ENCODE data around the gene ATP2C1. TPM values are rescaled to one million over a fixed set of nuclear protein-coding genes. Genes with fewer than 3 reads are reported as not detected.

Gene ATP2C1
- total and polyA plus RNA-seq, 2 of the 13 experiments (the other 11 are each of a cell fraction or from before 2014, with no cell fraction given): 32.4 to 37.6 TPM

GRCh38 chr3:130939753-130940152 lies 45.9 kb downstream of the ATP2C1 start:
- Histone ChIP-seq H3K27ac (ENCODE audit: extremely low read length, insufficient read depth, low read length) (no peak overlapping the region), H3K9ac (ENCODE audit: insufficient read depth, low read depth, low read length) (no peak overlapping the region), H3K4me1 (ENCODE audit: insufficient read depth, low read length) (no peaks in the 10 kb centered on the region), H4K20me1 (ENCODE audit: insufficient read depth, low read length) (no peaks in the 10 kb centered on the region), H3K4me3 (replicated peaks in 1 of 3; ENCODE audit: insufficient read depth in 1 of 3, low read depth in 2 of 3, low read length in 3 of 3) (no peak overlapping the region), H2AFZ (ENCODE audit: low read length) (no peak overlapping the region), H3K9me3 (ENCODE audit: low read length) (no peaks in the 10 kb centered on the region), H3K36me3 (replicated peaks in 1 of 2; ENCODE audit: control insufficient read depth in 1 of 2, insufficient read depth in 2 of 2, low read length in 2 of 2) (peaks cover 3 to 21% of the 10 kb centered on the region in 2 experiments; a peak in 4 of 5 replicates), H3K27me3 (ENCODE audit: control insufficient read depth in 1 of 2, insufficient read depth in 2 of 2, low read length in 2 of 2) (no peaks in the 10 kb centered on the region), H3K4me2 (ENCODE audit: low read depth, low read length) (no peak overlapping the region), H3K79me2 (ENCODE audit: insufficient read depth, low read length) (no peaks in the 10 kb centered on the region)
- ATAC-seq (no peak), FAIRE-seq (no peak), DNase-seq (ENCODE audit: low spot score) (no peak)
- BruUV-seq (replicated peaks): no TSS peak
- CTCF ChIA-PET (ENCODE audit: low intra/inter-chr PET ratio, low total read pairs): no interaction called here
- intact Hi-C loops (cut with micrococcal nuclease; ENCODE audit: unreplicated experiment): no loop called here
- TF ChIP-seq PREB (CRISPR knock-in tag; IDR thresholded peaks at IDR 0.05): no peak
- no peak for TF ChIP-seq PCBP2 (optimal IDR thresholded peaks at IDR 0.05; ENCODE audit: low read depth, low read length, poor library complexity, severe bottlenecking)
- TF ChIP-seq, protein P1, sequence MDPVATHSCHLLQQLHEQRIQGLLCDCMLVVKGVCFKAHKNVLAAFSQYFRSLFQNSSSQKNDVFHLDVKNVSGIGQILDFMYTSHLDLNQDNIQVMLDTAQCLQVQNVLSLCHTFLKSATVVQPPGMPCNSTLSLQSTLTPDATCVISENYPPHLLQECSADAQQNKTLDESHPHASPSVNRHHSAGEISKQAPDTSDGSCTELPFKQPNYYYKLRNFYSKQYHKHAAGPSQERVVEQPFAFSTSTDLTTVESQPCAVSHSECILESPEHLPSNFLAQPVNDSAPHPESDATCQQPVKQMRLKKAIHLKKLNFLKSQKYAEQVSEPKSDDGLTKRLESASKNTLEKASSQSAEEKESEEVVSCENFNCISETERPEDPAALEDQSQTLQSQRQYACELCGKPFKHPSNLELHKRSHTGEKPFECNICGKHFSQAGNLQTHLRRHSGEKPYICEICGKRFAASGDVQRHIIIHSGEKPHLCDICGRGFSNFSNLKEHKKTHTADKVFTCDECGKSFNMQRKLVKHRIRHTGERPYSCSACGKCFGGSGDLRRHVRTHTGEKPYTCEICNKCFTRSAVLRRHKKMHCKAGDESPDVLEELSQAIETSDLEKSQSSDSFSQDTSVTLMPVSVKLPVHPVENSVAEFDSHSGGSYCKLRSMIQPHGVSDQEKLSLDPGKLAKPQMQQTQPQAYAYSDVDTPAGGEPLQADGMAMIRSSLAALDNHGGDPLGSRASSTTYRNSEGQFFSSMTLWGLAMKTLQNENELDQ (CRISPR knock-in tag; IDR thresholded peaks at IDR 0.05; ENCODE audit: borderline replicate concordance): no peak
- no peak for TF ChIP-seq ZNF615 (CRISPR knock-in tag; IDR thresholded peaks at IDR 0.05; ENCODE audit: borderline replicate concordance)
- 0 out of 2 replicates have a peak, but pooled peaks have one; percentile 1 for TF ChIP-seq CEBPB (IDR thresholded peaks at IDR 0.05; ENCODE audit: borderline replicate concordance, low read depth, low read length)
- POLR2A ChIA-PET: no interaction called here
- in situ Hi-C loops (cut with HindIII; ENCODE audit: extremely low pct_ligation_motif_present, low pct_unique_long_range_greater_than_20kb): no loop called here

DNA sequence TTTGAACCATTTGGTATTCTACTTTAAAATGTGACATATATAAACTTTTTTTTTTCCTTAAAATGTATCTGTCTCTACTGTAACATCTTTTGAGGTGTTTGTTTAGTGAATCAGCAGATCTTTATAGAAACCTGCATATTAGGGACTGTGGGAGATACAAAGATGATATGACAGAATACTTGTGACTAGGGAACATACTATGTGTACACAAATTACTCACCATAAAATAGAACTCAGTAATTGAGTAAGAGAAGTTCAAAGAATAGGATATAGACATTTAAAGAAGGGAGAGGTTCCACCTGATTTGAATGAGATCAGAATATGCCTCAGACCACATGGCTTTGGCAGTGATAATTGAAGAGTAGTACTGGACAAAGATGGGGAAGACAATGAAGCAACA lies 47.9 kb downstream of the ATP2C1 start:
- no peak for ATAC-seq
- intact Hi-C loops (cut with micrococcal nuclease; ENCODE audit: unreplicated experiment) (no loop called here), in situ Hi-C loops (cut with HindIII; ENCODE audit: extremely low pct_ligation_motif_present, low pct_unique_long_range_greater_than_20kb) (no loop called here)
- Histone ChIP-seq H2AFZ (ENCODE audit: low read length) (no peak overlapping the region), H3K9me3 (ENCODE audit: low read length) (no peaks in the 10 kb centered on the region), H3K36me3 (replicated peaks in 1 of 2; ENCODE audit: control insufficient read depth in 1 of 2, insufficient read depth in 2 of 2, low read length in 2 of 2) (peaks cover 2 to 28% of the 10 kb centered on the region in 2 experiments), H3K27ac (ENCODE audit: extremely low read length, insufficient read depth, low read length) (no peak overlapping the region), H3K4me3 (replicated peaks in 1 of 3; ENCODE audit: insufficient read depth in 1 of 3, low read depth in 2 of 3, low read length in 3 of 3) (no peak overlapping the region), H3K4me1 (ENCODE audit: insufficient read depth, low read length) (no peaks in the 10 kb centered on the region), H4K20me1 (ENCODE audit: insufficient read depth, low read length) (no peaks in the 10 kb centered on the region), H3K79me2 (ENCODE audit: insufficient read depth, low read length) (no peaks in the 10 kb centered on the region), H3K4me2 (ENCODE audit: low read depth, low read length) (no peak overlapping the region), H3K9ac (ENCODE audit: insufficient read depth, low read depth, low read length) (no peak overlapping the region), H3K27me3 (ENCODE audit: control insufficient read depth in 1 of 2, insufficient read depth in 2 of 2, low read length in 2 of 2) (no peaks in the 10 kb centered on the region)
- no peak for DNase-seq (ENCODE audit: low spot score)
- no peak for FAIRE-seq
- ChIA-PET CTCF (ENCODE audit: low intra/inter-chr PET ratio, low total read pairs) (no interaction called here), POLR2A (no interaction called here)
- no TSS peak for BruUV-seq (replicated peaks)
- TF ChIP-seq, protein P2, sequence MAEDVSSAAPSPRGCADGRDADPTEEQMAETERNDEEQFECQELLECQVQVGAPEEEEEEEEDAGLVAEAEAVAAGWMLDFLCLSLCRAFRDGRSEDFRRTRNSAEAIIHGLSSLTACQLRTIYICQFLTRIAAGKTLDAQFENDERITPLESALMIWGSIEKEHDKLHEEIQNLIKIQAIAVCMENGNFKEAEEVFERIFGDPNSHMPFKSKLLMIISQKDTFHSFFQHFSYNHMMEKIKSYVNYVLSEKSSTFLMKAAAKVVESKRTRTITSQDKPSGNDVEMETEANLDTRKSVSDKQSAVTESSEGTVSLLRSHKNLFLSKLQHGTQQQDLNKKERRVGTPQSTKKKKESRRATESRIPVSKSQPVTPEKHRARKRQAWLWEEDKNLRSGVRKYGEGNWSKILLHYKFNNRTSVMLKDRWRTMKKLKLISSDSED (CRISPR knock-in tag; IDR thresholded peaks at IDR 0.05): no peak
- TF ChIP-seq KLF13 (CRISPR knock-in tag; IDR thresholded peaks at IDR 0.05) (no peak), ZNF225 (CRISPR knock-in tag; IDR thresholded peaks at IDR 0.05) (no peak), ZNF883 (CRISPR knock-in tag; IDR thresholded peaks at IDR 0.05; ENCODE audit: not compliant biosample characterization) (no peak), ATF5 (CRISPR knock-in tag; IDR thresholded peaks at IDR 0.05; ENCODE audit: low read depth) (no peak), FOXK2 (IDR thresholded peaks at IDR 0.05) (no peak)
- TF ChIP-seq, protein P3, sequence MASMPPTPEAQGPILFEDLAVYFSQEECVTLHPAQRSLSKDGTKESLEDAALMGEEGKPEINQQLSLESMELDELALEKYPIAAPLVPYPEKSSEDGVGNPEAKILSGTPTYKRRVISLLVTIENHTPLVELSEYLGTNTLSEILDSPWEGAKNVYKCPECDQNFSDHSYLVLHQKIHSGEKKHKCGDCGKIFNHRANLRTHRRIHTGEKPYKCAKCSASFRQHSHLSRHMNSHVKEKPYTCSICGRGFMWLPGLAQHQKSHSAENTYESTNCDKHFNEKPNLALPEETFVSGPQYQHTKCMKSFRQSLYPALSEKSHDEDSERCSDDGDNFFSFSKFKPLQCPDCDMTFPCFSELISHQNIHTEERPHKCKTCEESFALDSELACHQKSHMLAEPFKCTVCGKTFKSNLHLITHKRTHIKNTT (CRISPR knock-in tag; IDR thresholded peaks at IDR 0.05): no peak

All from HepG2 (cell line).